ENCODE data around the gene RP2.

The RP2 gene

GRCh38 chrX:46844913-46845312, 8.1 kb downstream of the RP2 start:
- no peak for TF ChIP-seq CTCF (IDR thresholded peaks at IDR 0.05)
- TF ChIP-seq ZFX (IDR thresholded peaks at IDR 0.05; ENCODE audit: borderline replicate concordance): no peak
- H3K27ac ChIP-seq: no peak overlapping the region

GRCh38 chrX:46849933-46850332, 13.1 kb downstream of the RP2 start:
- no peak overlapping the region for H3K27ac ChIP-seq
- TF ChIP-seq CTCF (IDR thresholded peaks at IDR 0.05) (no peak), ZFX (IDR thresholded peaks at IDR 0.05; ENCODE audit: borderline replicate concordance) (no peak)

GRCh38 chrX:46850771-46851170, 13.9 kb downstream of the RP2 start:
- no peak for TF ChIP-seq ZFX (IDR thresholded peaks at IDR 0.05; ENCODE audit: borderline replicate concordance)
- no peak for TF ChIP-seq CTCF (IDR thresholded peaks at IDR 0.05)
- H3K27ac ChIP-seq: no peak overlapping the region

GRCh38 chrX:46856483-46856882, 19.6 kb downstream of the RP2 start:
- TF ChIP-seq CTCF (IDR thresholded peaks at IDR 0.05) (no peak), ZFX (IDR thresholded peaks at IDR 0.05; ENCODE audit: borderline replicate concordance) (no peak)
- no peak overlapping the region for H3K27ac ChIP-seq

GRCh38 chrX:46860557-46860956, 23.7 kb downstream of the RP2 start:
- TF ChIP-seq CTCF (IDR thresholded peaks at IDR 0.05): no peak
- no peak for TF ChIP-seq ZFX (IDR thresholded peaks at IDR 0.05; ENCODE audit: borderline replicate concordance)
- no peak overlapping the region for H3K27ac ChIP-seq

GRCh38 chrX:46863072-46863471, 26.2 kb downstream of the RP2 start:
- no peak overlapping the region for H3K27ac ChIP-seq
- TF ChIP-seq ZFX (IDR thresholded peaks at IDR 0.05; ENCODE audit: borderline replicate concordance): no peak
- TF ChIP-seq CTCF (IDR thresholded peaks at IDR 0.05): no peak

- H3K27ac ChIP-seq: no peak overlapping the region
Measured at GRCh38 chrX:46864606-46865005, 27.8 kb downstream of the RP2 start.

More at GRCh38 chrX:46864606-46865005, 27.8 kb downstream of the RP2 start:
- TF ChIP-seq CTCF (IDR thresholded peaks at IDR 0.05): no peak

Data from 22Rv1 (cell line).